A673 (cell line): ENCODE measurements around the gene SLC12A7. TPM values are rescaled to one million over a fixed set of nuclear protein-coding genes. Genes with fewer than 3 reads are reported as not detected.

Experiments used
- BruUV-seq: library from RNA; stranded (reverse); fragments of 400-500 nt; replicated peaks from 2 replicates; lab custom pipeline; 2021; lab: Mats Ljungman, UMichigan
- CTCF ChIA-PET: fragments of 300-600 bp; sonication (Branson Sonifier 250); formaldehyde crosslinking; loops from one replicate; lab custom pipeline; 2022; ENCODE audit warnings: antibody characterized with exemption; lab: Charles Lee
- POLR2A ChIA-PET: fragments of 300-600 bp; sonication (Branson Sonifier 250); formaldehyde crosslinking; loops from one replicate; lab custom pipeline; 2022; ENCODE audit warnings: antibody characterized with exemption; ENCODE audit not compliant: low non-redundant PET; lab: Charles Lee
- DNase-seq: peaks from one replicate; pipeline ENCODE4 v3.0.0-alpha.2; 2015; ENCODE audit warnings: low spot score
- H3K27ac ChIP-seq: fragments of 200-600 bp; sonication (generic); 2 replicates; pipeline ENCODE4 v1.5.1; 2016; ENCODE audit warnings: mixed run types, low read depth, mild to moderate bottlenecking, mixed read lengths, antibody characterized with exemption, low read length; ENCODE audit not compliant: poor library complexity, severe bottlenecking
- H3K27me3 ChIP-seq: fragments of 200-600 bp; sonication (generic); replicated peaks from 2 replicates; pipeline ENCODE4 v1.6.1; 2017; ENCODE audit warnings: mixed run types, low read depth, mild to moderate bottlenecking, mixed read lengths, antibody characterized with exemption, low read length; ENCODE audit not compliant: insufficient read depth, poor library complexity
- H3K36me3 ChIP-seq: fragments of 200-600 bp; sonication (generic); 2 replicates; pipeline ENCODE4 v1.6.1; 2016; ENCODE audit warnings: mixed run types, mild to moderate bottlenecking, mixed read lengths, antibody characterized with exemption, low read length; ENCODE audit not compliant: insufficient read depth, poor library complexity, severe bottlenecking
- H3K4me1 ChIP-seq: fragments of 200-600 bp; sonication (generic); 2 replicates; pipeline ENCODE4 v1.6.1; 2017; ENCODE audit warnings: mixed run types, mild to moderate bottlenecking, mixed read lengths, antibody characterized with exemption, low read length; ENCODE audit not compliant: insufficient read depth, poor library complexity, severe bottlenecking
- H3K4me3 ChIP-seq: fragments of 200-600 bp; sonication (generic); 2 replicates; pipeline ENCODE4 v1.5.1; 2016; ENCODE audit warnings: low read depth, mixed run types, mild to moderate bottlenecking, mixed read lengths, low read length; ENCODE audit not compliant: poor library complexity, severe bottlenecking
- H3K9me3 ChIP-seq: fragments of 200-600 bp; sonication (generic); 2 replicates; pipeline ENCODE4 v1.6.1; 2016; ENCODE audit warnings: mixed run types, low read depth, mild to moderate bottlenecking, mixed read lengths, antibody characterized with exemption, low read length; ENCODE audit not compliant: poor library complexity, severe bottlenecking
- CTCF ChIP-seq: fragments of 300-800, 200-600 bp; sonication (generic); conservative IDR thresholded peaks from 2 replicates; pipeline ENCODE4 v1.5.1; 2017; ENCODE audit warnings: low read depth, mild to moderate bottlenecking, antibody characterized with exemption, low read length, moderate library complexity, mixed read lengths
- EZH2 ChIP-seq: fragments of 200-600 bp; sonication (generic); IDR thresholded peaks from 2 replicates; pipeline ENCODE4 v1.6.1; 2017; ENCODE audit warnings: borderline replicate concordance, low read depth, mild to moderate bottlenecking, mixed read lengths, antibody characterized with exemption, low read length; ENCODE audit not compliant: poor library complexity, severe bottlenecking
- intact Hi-C: fragments of 100-400 bp; cut with micrococcal nuclease; formaldehyde crosslinking; loops from one replicate; pipeline ENCODE4 v1.10.0; 2022; ENCODE audit not compliant: unreplicated experiment
- total RNA-seq: library from RNA; stranded (reverse); gene quantifications from 2 replicates; pipeline ENCODE4 v1.2.3, GENCODE V29; 2021

Gene SLC12A7
- total RNA-seq, 1 experiment from 2014 or later, result 45.2 TPM

GRCh38 chr5:1095302-1095989, 16.4 kb downstream of the SLC12A7 start:
- Histone ChIP-seq H3K27me3 (no peaks in the 10 kb centered on the region), H3K36me3 (peaks cover 2% of the 10 kb centered on the region), H3K27ac (no peak overlapping the region), H3K4me1 (peaks cover 4% of the 10 kb centered on the region), H3K4me3 (no peak overlapping the region), H3K9me3 (no peaks in the 10 kb centered on the region)
- ChIA-PET POLR2A (no interaction called here), CTCF (no interaction called here)
- no TSS peak for BruUV-seq
- TF ChIP-seq CTCF (no peak), EZH2 (no peak)
- DNase-seq, result no peak
- intact Hi-C loops, result no loop called here

- ChIA-PET POLR2A (interaction anchor here (0.5 kb wide), 1 partner anchor 776 kb away, joined by 4 read pairs; no protein-coding TSS in a partner anchor), CTCF (no interaction called here)
- no peaks in the 10 kb centered on the region for H3K27me3 ChIP-seq
- no peaks in the 10 kb centered on the region for H3K9me3 ChIP-seq
- H3K27ac ChIP-seq, result no peak overlapping the region
- BruUV-seq, result no TSS peak
- peaks cover 4% of the 10 kb centered on the region for H3K4me1 ChIP-seq
- intact Hi-C loops, result no loop called here
- TF ChIP-seq CTCF (no peak), EZH2 (no peak)
- peaks cover 2% of the 10 kb centered on the region for H3K36me3 ChIP-seq
- no peak for DNase-seq
- no peak overlapping the region for H3K4me3 ChIP-seq
Observed at GRCh38 chr5:1094670-1095190, 17.1 kb downstream of the SLC12A7 start.

- no TSS peak for BruUV-seq
- Histone ChIP-seq H3K4me3 (no peak overlapping the region), H3K36me3 (peaks cover 2% of the 10 kb centered on the region), H3K27me3 (no peaks in the 10 kb centered on the region), H3K4me1 (peaks cover 4% of the 10 kb centered on the region), H3K27ac (no peak overlapping the region), H3K9me3 (no peaks in the 10 kb centered on the region)
- ChIA-PET POLR2A (no interaction called here), CTCF (no interaction called here)
- DNase-seq, result no peak
- intact Hi-C loops, result no loop called here
- TF ChIP-seq CTCF, result no peak
- TF ChIP-seq EZH2, result no peak
Observed at GRCh38 chr5:1093361-1093760, 18.5 kb downstream of the SLC12A7 start.
